HG02938 (cell line): ENCODE measurements around the gene PMS1.
A peak's percentile ranks its signal among the peaks of the same experiment; 100 is the strongest.
"Not testable (repeated sequence)": the region's sequence is repeated elsewhere in the genome, so short reads cannot be mapped to it uniquely, and the experiment has no call there.

Source experiments
- ATAC-seq: cut with Tn5 transposase; IDR thresholded peaks from one replicate; pipeline ENCODE4 v1.9.1; 2021; ENCODE audit warnings: mild to moderate bottlenecking, moderate library complexity; ENCODE audit not compliant: unreplicated experiment

PMS1 gene

DNA sequence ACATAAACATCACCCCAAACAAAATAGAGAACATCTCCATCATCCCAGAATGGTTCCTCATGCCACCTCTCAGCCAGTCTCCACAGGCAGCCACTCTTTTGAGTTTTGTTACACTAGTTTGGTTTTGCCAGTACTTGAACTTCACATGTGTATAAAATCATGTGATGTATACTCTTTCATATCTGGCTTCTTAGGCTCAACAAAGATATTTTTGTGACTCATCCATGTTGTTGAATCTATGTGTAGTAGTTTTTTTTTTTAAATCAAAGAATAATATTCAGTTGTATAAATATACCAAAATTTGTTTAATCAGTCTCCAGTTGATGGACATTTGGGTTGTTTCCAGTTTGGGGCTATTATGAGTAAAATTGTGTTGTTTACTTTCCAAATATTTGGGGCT is 75.9 kb downstream of the PMS1 start:
- no peak for ATAC-seq

DNA sequence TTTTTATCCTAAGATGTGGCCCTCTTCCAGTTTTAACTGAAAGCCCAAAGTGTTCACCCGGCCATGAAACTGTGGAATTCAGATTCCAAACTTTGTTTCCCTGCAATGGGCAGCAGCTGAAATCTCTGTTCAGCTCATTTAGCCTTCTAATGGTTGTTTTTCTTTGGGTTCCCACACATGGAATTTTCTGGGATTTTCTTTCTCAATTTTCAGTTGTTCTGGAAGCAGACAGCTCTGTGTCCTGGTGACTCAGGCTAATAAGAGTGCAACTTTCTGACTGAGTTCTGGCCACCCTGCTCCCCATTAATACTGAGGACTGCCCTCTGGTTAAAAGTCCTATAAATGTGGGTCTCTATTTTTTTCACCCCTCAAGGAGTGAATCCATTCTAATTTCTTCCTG is 78.5 kb downstream of the PMS1 start:
- ATAC-seq, result no peak

- no peak for ATAC-seq
Measured at GRCh38 chr2:189865826-189866225, 81.6 kb downstream of the PMS1 start.

DNA sequence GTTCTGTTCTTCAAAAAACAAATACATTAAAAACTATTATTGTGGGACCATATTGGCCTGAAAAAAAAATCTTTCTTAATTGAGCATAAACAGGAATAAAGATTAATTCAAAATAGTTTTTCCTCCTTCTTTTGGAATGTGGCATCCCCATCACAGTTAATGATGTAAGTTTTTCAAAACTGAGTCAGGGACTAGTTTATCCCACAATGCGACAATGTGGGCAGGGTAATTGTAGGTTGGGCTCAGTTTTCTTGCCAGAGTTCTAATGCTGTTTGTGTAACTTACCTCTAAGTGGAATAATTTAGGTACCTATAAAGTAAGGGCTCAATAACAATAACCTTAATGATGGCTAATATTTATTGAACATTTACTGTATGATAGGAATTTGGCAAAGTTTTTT is 82.0 kb downstream of the PMS1 start:
- ATAC-seq, result no peak

- ATAC-seq, result no peak
Measured at GRCh38 chr2:189868896-189869295, 84.6 kb downstream of the PMS1 start.

DNA sequence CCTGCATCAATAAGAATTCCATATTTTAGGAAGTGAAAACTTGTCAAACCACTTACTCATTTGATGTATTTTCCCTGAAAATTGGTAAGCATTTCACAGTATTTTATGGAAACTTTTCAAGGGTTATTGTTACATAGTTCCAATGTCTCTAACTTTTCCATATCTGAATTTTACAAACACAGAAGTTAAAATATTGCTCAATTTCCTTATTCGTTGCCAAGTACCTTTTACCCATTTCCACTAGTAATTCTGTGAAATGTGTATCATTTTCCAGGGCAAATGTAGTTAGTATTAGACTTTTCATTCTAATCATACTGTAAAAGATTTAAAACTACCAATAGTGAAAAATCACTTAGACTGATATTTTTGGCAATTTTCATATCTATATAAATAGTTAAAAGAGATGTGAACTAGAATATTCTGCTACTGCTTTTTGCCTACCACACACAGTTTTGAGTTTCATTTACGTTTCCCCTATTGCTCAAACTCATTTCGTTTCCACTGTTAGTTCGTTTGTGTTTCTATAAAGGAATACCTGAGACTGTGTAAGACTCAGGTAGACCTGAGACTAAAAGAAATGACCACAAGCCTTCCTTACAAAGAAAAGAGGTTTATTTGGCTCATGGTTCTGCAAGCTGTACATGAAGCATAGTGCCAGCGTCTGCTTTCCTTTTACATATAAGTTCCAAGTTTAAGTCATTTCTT is 86.3 kb downstream of the PMS1 start:
- ATAC-seq, result no peak

DNA sequence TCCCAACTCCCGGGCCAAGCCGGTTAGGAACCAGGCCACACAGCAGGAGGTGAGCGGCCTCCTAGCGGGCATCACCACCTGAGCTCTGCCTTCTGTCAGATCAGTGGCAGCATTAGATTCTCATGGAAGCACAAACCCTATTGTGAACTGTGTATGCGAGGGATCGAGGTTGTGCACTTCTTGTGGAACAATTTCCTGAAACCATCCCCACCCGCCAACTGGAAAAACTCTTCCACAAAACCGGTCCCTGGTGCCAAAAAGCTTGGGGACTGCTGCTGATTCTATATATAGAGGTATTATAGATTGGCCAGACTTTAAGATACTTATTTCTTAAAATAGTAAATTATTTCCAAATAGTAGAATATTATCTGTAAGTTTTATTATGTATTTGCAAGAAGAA is 89.4 kb downstream of the PMS1 start:
- no peak for ATAC-seq

DNA sequence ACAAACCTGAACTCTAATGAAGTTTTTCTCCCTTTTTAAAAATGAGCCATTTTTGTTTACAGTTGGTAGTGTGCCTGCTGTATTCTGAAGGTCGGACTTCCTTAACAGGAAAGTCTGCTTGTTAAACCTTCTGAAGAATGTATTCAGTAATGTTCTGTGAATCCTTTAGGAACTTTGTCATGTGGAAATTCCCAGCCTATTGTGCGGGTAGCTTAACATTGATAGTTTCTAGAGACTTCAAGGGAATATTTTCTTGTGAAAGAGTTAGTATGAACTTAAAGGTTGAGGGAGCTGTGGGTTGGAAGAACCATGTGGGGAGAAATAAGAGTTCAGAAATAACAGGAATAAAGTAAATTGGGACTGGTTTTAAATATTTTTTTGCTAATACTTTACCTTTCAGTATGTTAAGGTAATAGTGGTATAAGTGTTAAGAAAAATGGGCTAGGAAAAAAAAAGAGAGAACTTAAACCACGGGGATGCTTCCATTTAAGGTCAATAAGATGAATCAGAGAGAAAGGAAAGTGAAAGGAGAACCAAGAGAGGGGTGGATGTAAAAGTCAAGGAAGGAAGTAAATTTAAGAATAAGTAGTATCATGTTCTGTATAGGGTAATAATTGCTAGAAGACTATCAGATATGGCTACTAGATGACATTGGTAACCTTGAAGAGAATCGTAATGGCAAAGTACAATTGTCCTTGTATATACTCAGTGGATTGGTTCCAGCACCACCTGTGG is 90.5 kb downstream of the PMS1 start:
- ATAC-seq, result peak; percentile 57

DNA sequence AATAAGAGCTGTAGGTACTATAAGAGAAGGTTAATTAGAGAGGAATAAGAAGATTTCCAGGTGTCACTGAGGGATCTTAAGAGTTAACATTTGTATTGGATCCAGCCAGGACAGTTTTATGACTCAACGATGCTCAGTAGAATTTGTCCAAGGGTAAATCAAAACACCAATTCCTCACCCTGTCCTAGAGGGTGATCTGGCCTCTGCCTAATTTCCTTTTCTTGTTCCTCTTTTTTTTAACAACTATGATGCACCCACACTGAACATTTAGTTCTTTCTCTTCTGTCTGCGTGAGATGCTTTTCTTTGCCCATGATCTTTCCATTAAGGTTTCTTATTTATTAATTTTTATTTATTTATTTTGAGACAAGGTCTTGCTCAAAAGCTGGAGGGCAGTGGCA is 92.0 kb downstream of the PMS1 start:
- no peak for ATAC-seq

DNA sequence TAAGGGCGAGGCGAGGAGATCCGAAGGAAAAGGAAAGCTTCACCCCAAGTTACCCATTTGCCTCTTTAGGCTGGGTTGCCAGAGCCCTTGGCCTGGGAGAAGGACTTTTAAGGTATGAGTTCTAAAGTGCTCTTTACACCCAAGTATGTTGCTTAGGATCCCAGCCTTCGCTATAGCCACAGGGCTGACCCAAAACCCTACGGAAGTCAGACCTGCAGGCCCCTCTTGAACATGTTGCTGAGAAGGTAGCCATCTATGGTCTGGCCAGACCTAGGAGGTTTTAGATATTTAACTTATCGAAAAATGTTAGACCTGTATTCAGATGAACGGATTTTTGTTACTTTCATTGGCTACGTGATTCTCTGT is 95.4 kb downstream of the PMS1 start:
- no peak for ATAC-seq

DNA sequence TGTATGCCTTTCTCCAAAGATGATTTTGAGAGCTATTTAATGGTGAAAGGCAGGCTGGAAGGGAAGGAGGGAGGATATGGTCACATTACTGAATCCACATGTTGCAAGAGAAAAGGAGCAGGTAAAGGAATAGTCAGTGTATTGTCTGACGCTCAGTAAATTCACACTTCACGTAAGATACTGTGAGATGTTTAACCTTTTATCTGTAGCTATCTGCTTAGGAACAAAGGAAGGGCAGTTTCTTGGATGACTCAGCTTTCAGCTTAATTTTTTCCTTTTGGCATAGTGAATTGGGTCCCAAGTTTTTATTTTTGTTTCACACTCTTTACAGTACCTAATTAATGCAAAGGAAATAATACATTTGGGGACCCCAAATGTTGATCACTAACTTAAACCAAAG is 96.2 kb downstream of the PMS1 start:
- no peak for ATAC-seq

DNA sequence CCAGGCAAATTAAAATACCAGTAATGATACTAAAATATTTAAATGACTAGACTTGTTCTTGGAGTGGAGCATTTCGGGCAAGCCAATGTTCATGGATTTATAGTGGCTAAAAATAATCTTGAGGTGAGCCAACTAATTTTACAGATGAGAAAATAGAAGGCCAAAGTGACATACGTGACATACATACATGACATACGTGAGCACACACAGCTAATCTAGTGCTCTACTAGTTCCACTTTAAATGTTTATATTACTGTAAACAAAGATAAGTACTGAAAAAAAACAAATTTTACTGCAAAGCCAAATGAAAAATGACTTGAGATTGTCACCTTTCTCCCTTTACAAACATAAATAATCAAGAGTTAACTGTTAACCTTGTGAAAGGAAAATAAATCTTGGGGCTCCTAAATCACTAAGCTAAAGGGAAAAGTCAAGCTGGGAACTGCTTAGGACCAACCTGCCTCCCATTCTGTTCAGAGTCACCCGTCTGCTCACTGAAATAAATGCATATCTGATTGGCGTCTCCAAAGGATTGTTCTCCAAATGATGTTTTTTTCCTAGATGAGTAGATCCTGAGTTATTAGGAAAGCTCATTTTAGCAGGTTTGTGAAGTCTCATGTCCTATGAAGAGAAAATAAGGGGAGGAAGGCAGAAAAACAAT is 96.7 kb downstream of the PMS1 start:
- ATAC-seq, result no peak

GRCh38 chr2:189885368-189885767 is 101.1 kb downstream of the PMS1 start:
- no peak for ATAC-seq

DNA sequence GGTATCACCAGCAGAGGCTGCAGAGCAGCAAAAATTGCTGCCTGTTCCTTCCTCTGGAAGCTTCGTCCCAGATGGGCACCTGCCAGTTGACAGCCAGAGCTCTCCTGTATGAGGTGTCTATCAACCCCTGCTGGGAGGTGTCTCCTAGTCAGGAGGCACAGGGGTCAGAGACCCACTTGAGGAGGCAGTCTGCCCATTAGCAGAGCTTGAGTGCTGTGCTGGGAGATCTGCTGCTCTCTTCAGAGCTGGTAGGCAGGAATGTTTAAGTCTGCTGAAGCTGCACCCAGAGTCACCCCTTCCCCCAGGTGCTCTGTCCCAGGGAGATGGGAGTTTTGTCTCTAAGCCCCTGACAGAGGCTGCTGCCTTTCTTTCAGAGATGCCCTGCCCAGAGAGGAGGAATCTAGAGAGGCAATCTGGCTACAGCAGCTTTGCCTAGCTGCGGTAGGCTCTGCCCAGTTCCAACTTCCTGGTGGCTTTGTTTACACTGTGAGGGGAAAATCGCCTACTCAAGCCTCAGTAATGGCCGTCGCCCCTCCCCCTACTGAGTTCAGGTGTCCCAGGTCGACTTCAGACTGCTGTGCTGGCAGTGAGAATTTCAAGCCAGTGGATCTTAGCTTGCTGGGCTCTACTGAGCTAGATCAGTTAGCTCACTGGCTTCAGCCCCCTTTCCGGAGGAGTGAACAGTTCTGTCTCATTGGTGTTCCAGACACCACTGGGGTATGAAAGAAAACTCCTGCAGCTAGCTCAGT is 108.5 kb downstream of the PMS1 start:
- not testable (repeated sequence) for ATAC-seq

DNA sequence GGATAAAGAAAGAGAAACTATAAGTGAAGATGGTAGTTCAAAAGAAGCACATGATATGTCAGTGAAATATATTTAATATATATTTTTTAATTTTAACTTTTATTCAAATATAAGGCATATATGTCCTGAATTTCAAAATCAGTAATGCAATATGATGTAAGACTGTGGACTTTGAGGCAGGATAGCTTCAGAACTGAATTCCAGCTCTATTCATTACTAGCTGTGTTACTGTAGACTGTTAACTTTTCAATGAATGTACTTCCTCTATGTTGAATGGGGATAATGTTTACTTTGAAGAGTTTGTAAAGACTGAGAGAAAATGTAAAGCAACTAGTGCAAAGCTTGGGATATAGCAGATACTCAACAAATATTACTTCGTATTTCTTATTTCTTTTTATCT is 112.6 kb downstream of the PMS1 start:
- no peak for ATAC-seq

DNA sequence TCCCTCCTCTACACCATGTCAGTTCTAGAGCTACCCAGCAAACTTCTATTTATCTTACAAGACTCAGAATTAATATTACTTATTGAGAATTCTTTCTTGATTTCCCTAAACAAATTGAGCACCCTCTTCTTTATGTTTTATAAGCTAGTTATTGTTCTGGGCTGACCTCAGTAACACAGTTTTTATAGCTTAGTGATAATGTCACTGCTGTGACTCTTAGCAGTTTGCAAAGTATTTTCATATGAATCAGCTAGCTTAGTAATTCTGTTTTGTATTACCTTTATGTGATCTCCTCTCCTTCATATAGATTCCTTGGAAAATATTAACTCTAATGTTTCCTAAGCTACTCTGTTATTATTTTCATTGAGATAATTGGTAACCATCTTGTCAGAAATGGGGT is 114.9 kb downstream of the PMS1 start:
- ATAC-seq, result no peak

DNA sequence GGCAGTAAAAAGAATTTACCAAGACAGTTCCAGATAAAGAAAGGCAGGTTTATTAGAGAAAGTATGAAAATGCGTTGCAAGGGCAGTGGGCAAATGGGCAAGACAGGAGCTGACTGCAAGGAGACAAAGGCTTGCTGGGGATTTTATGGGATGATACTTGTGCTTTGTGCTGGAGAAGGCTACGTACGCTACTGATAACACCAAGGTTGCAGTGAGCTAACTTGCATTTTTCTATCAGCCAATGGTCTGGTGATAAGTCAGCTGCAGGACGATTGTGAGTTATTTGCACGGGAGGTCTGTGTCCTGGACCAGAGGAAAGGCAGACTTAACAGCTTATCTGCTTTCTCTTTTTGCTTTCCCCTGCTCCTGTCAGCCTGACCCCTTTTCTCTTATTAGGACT is 116.5 kb downstream of the PMS1 start:
- no peak for ATAC-seq

- no peak for ATAC-seq
Measured at GRCh38 chr2:189901664-189902063, 117.4 kb downstream of the PMS1 start.

DNA sequence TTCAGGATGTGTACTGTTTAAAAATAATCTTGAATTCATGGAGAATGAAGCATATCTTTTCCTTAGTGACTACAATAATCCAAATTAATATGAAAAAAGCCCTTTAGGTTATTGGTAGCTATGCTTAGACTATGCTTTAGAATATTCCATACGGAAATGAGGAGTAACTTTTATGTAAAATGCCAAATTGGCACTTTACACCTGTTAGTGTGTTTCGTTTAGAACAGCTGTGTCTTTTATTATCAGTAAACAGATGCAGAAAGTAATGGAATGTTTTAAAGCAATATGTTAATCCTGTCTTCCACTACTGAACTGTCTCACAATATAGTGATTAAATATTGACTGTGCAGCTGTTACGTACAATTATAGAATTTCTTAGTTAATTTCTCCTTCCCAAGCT is 129.6 kb downstream of the PMS1 start:
- no peak for ATAC-seq

- no peak for ATAC-seq
Measured at GRCh38 chr2:189916651-189917050, 132.4 kb downstream of the PMS1 start.
